ENCODE results near the gene RNF144A. TPM values are rescaled to one million over a fixed set of nuclear protein-coding genes. Genes with fewer than 3 reads are reported as not detected.

RNF144A gene
- total and polyA plus RNA-seq, 9 donors = 10.4 to 47.7 (median 23.9) TPM

DNA sequence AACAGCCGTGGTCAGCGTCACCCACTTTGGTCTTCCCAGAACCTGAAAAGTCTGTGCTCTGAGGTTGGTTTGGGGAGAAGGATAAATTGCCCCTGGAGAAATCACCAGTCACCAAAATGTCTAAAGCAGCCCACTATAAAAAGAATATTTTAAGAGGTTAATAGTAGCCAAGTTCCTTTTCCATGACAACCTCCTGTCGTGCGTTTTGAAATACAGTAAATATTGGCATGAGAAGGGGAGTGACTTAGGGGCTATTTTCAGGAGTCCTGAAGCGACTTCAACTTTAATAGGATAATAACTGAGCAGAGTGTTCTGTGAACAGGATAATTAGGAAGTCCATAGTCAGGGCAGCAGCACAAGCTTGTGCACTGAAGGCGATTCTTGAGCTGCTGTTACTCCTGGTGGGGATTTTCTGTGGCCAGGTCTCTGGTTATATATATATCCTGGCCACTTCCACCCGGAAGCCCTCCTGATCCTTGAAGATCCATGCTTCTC lies 49.3 kb downstream of the RNF144A start:
- 59 to 62% (median 60%) methylated on average over 7 of the region's 7 CpGs for WGBS, 3 donors
- intact Hi-C loops (cut with DNase I) = no loop called here
- H3K9me3 ChIP-seq = no peaks in the 10 kb centered on the region

DNA sequence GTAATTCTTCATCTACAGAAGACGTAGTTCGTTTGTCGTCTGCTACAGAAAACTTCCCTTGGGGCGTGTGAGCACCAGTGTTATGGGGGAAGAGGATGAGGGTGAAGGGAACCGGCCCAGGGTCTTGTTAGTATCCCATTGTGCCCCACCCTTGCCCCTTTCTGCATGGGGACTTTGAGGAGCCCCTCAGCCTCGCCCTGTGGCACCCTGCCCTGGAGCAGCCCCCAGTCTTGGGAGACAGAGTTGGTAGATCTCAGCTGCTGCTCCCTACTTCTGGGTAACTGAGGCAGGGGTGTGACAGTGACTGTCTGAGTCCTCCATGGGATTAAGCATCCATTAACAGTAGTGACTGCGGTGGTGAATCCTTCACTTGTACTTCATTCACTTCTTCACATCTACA lies 50.1 kb downstream of the RNF144A start:
- 89 to 96% (median 90%) methylated on average over 7 of the region's 7 CpGs for WGBS, 3 donors
- no peak overlapping the region for H3K4me3 ChIP-seq
- no peak overlapping the region for H3K27ac ChIP-seq
- no peaks in the 10 kb centered on the region for H3K9me3 ChIP-seq
- intact Hi-C loops (cut with DNase I) = no loop called here
- H3K36me3 ChIP-seq = no peaks in the 10 kb centered on the region
- H3K27me3 ChIP-seq = no peaks in the 10 kb centered on the region
- no peak for DNase-seq
- H3K4me1 ChIP-seq (ENCODE audit: insufficient read depth) = no peaks in the 10 kb centered on the region
- TF ChIP-seq, protein P1, sequence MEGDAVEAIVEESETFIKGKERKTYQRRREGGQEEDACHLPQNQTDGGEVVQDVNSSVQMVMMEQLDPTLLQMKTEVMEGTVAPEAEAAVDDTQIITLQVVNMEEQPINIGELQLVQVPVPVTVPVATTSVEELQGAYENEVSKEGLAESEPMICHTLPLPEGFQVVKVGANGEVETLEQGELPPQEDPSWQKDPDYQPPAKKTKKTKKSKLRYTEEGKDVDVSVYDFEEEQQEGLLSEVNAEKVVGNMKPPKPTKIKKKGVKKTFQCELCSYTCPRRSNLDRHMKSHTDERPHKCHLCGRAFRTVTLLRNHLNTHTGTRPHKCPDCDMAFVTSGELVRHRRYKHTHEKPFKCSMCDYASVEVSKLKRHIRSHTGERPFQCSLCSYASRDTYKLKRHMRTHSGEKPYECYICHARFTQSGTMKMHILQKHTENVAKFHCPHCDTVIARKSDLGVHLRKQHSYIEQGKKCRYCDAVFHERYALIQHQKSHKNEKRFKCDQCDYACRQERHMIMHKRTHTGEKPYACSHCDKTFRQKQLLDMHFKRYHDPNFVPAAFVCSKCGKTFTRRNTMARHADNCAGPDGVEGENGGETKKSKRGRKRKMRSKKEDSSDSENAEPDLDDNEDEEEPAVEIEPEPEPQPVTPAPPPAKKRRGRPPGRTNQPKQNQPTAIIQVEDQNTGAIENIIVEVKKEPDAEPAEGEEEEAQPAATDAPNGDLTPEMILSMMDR (IDR thresholded peaks at IDR 0.05) = no peak
- TF ChIP-seq EP300 (IDR thresholded peaks at IDR 0.05) = no peak
- TF ChIP-seq POLR2A (IDR thresholded peaks at IDR 0.05) = no peak

More for the DNA sequence above, 49.3 kb downstream of the RNF144A start:
- no peak overlapping the region for H3K27ac ChIP-seq
- H3K27me3 ChIP-seq = no peaks in the 10 kb centered on the region
- DNase-seq = no peak
- H3K36me3 ChIP-seq = no peaks in the 10 kb centered on the region
- no peak overlapping the region for H3K4me3 ChIP-seq
- no peak for TF ChIP-seq POLR2A (IDR thresholded peaks at IDR 0.05)
- TF ChIP-seq, protein P1 (IDR thresholded peaks at IDR 0.05) = no peak
- TF ChIP-seq EP300 (IDR thresholded peaks at IDR 0.05) = no peak
- H3K4me1 ChIP-seq (ENCODE audit: insufficient read depth) = no peaks in the 10 kb centered on the region

DNA sequence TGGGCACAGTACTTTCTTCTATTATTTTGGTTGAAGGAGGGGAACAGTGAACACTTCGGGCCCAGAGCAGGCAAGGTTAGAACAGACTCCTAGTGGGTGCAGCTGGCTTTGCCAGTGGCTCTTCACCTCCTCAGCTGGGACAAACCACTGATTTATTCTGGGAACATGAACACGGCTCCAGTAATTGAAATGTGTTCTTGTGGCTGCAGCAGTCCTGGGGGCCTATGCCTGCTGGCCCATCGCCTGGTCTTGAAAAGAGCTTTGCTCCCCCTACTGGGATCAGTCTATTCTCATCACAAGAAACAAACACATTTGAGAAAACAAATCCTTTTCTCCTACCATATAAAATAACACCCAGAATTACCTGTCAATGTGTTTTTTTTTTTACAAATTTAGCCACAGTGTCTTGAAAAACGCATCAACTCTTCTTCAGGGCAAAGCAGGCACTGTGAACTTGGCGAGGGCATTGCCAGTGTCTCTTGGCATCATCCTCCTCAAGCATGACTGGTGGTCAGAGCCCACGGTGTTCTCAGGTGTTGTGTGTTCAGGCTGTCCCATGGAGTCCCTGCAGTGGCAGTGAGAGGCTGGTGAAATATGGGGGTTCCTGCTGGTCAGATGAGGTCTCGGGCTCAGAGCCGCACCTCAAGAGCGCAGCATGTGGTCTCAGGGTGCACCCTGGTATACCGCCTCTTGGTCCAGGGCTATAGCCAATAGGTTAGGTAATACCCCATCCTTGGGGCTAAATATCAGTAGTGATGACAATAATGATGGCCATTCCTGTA lies 51.3 kb downstream of the RNF144A start:
- Histone ChIP-seq H3K4me3 (no peak overlapping the region), H3K36me3 (no peaks in the 10 kb centered on the region), H3K27ac (no peak overlapping the region), H3K9me3 (no peaks in the 10 kb centered on the region), H3K4me1 (ENCODE audit: insufficient read depth) (no peaks in the 10 kb centered on the region), H3K27me3 (no peaks in the 10 kb centered on the region)
- TF ChIP-seq, protein P1 (IDR thresholded peaks at IDR 0.05) = no peak
- TF ChIP-seq EP300 (IDR thresholded peaks at IDR 0.05) = no peak
- TF ChIP-seq POLR2A (IDR thresholded peaks at IDR 0.05) = no peak
- intact Hi-C loops (cut with DNase I) = no loop called here
- 81 to 94% (median 87%) methylated on average over 10 of the region's 10 CpGs for WGBS, 3 donors
- DNase-seq = no peak

DNA sequence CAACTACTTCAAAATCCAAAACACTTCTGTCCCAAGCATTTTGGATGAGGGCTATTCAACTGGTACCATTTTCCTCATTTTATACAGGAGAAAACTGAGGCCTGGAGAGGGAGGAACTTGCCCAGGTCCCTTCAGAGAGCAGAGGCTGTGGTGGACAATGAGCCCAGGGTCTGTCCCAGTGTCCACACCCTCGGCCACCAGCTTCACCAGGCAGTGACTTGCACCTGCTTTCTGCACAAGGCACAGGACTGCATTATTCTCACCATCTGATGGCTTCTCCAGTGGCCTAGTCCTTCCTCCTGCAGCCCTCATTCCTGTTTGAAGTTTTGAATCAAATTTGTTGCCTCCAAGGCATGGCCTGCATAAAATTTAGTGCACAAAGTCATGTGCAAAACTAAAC lies 53.3 kb downstream of the RNF144A start:
- no peaks in the 10 kb centered on the region for H3K36me3 ChIP-seq
- no peak for DNase-seq
- no peaks in the 10 kb centered on the region for H3K27me3 ChIP-seq
- WGBS, 3 donors = 88 to 94% (median 93%) methylated on average over 1 of the region's 1 CpG
- H3K4me3 ChIP-seq = no peak overlapping the region
- H3K9me3 ChIP-seq = no peaks in the 10 kb centered on the region
- no peak overlapping the region for H3K27ac ChIP-seq
- intact Hi-C loops (cut with DNase I) = no loop called here
- no peak for TF ChIP-seq POLR2A (IDR thresholded peaks at IDR 0.05)
- TF ChIP-seq, protein P1 (IDR thresholded peaks at IDR 0.05) = no peak
- no peak for TF ChIP-seq EP300 (IDR thresholded peaks at IDR 0.05)
- no peaks in the 10 kb centered on the region for H3K4me1 ChIP-seq (ENCODE audit: insufficient read depth)

All from ovary (tissue), 9 donors.